ENCODE results near the gene SLC22A9. TPM values are rescaled to one million over a fixed set of nuclear protein-coding genes. Genes with fewer than 3 reads are reported as not detected.

The SLC22A9 gene
- total RNA-seq, 6 donors from 2014 or later = not detected

DNA sequence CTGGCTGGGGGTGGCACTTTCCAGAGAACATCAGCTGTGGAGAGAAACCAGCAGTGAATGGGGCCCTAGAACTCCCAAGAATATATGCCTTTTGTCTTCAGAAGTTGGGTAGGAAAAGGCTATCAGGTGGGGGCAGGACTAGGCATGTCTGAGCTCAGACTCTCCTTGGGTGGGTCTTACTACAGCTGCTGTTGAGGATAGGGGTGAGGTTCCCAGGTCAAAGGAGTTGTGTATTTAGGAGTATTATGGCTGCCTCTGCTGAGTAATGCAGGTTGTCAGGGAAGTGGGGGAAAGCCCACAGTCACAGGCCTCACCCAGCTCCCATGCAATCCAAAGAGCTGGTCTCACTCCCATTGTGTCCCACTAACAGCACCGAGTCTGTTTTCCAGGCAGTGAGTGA lies 26.1 kb downstream of the SLC22A9 start:
- no peaks in the 10 kb centered on the region for H3K4me1 ChIP-seq
- no peaks in the 10 kb centered on the region for H3K36me3 ChIP-seq
- H3K9me3 ChIP-seq = no peaks in the 10 kb centered on the region
- DNase-seq (no peak), ATAC-seq (ENCODE audit: low FRiP score in 2 of 2) (no peak)
- H3K27ac ChIP-seq = no peak overlapping the region
- WGBS, 2 donors = 83 to 100% methylated on average over 1 of the region's 1 CpG
- no peaks in the 10 kb centered on the region for H3K27me3 ChIP-seq
- H3K4me3 ChIP-seq = no peak overlapping the region
- TF ChIP-seq CTCF (IDR thresholded peaks at IDR 0.05) (no peak), EP300 (IDR thresholded peaks at IDR 0.05) (no peak)

GRCh38 chr11:63404161-63404935 lies 34.8 kb downstream of the SLC22A9 start:
- Histone ChIP-seq H3K36me3 (no peaks in the 10 kb centered on the region), H3K27me3 (no peaks in the 10 kb centered on the region), H3K4me3 (no peak overlapping the region), H3K27ac (no peak overlapping the region), H3K9me3 (no peaks in the 10 kb centered on the region), H3K4me1 (no peaks in the 10 kb centered on the region)
- ATAC-seq (ENCODE audit: low FRiP score in 2 of 2) (no peak), DNase-seq (no peak)
- TF ChIP-seq POLR2A (IDR thresholded peaks at IDR 0.05) (no peak), EP300 (IDR thresholded peaks at IDR 0.05) (no peak), POLR2AphosphoS5 (IDR thresholded peaks at IDR 0.05) (no peak), CTCF (IDR thresholded peaks at IDR 0.05) (no peak)
- 73 to 80% methylated on average over 5 of the region's 5 CpGs for WGBS, 2 donors

DNA sequence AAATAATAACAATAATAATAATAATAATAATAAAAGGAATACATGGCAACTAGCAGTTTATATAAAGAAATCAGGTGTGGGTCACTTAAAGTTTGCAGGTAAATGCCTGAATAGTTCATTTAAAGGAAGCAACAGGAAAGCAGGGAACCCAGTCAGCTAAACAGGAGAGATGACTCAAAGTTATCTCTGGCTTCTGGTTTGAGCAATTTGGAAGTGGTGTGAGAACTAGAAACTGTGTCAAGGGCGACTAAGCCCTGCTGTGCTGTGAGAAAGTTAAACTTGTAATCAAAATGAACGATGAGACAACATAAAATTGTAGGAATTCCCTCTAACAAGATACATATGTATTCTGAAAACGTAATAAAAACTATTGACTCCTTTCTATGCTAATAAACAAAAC lies 35.5 kb downstream of the SLC22A9 start:
- Histone ChIP-seq H3K4me1 (no peaks in the 10 kb centered on the region), H3K4me3 (no peak overlapping the region), H3K36me3 (no peaks in the 10 kb centered on the region), H3K27ac (no peak overlapping the region), H3K27me3 (no peaks in the 10 kb centered on the region), H3K9me3 (no peaks in the 10 kb centered on the region)
- DNase-seq = no peak
- no peak for TF ChIP-seq EP300 (IDR thresholded peaks at IDR 0.05)
- no peak for TF ChIP-seq POLR2A (IDR thresholded peaks at IDR 0.05)
- TF ChIP-seq POLR2AphosphoS5 (IDR thresholded peaks at IDR 0.05) = no peak
- TF ChIP-seq CTCF (IDR thresholded peaks at IDR 0.05) = no peak
- ATAC-seq (ENCODE audit: low FRiP score in 2 of 2) = no peak
- 76 to 81% methylated on average over 3 of the region's 3 CpGs for WGBS, 2 donors

- Histone ChIP-seq H3K4me1 (no peaks in the 10 kb centered on the region), H3K9me3 (no peaks in the 10 kb centered on the region), H3K27ac (no peak overlapping the region), H3K36me3 (no peaks in the 10 kb centered on the region), H3K27me3 (no peaks in the 10 kb centered on the region), H3K4me3 (no peak overlapping the region)
- no peak for DNase-seq
- 88 to 96% methylated on average over 2 of the region's 2 CpGs for WGBS, 2 donors
- TF ChIP-seq POLR2AphosphoS5 (IDR thresholded peaks at IDR 0.05) (no peak), EP300 (IDR thresholded peaks at IDR 0.05) (no peak), POLR2A (IDR thresholded peaks at IDR 0.05) (no peak), CTCF (IDR thresholded peaks at IDR 0.05) (no peak)
- ATAC-seq (ENCODE audit: low FRiP score in 2 of 2) = no peak
Observed at GRCh38 chr11:63406458-63406857, 36.9 kb downstream of the SLC22A9 start.
